GM18519 (cell line): ENCODE data around the gene SORL1.
A peak's percentile ranks its signal among the peaks of the same experiment; 100 is the strongest.

Source experiments
- ATAC-seq: cut with Tn5 transposase; IDR thresholded peaks from one replicate; pipeline ENCODE4 v1.9.1; 2021; ENCODE audit warnings: mild to moderate bottlenecking, moderate library complexity; ENCODE audit not compliant: unreplicated experiment, low FRiP score

The SORL1 gene

DNA sequence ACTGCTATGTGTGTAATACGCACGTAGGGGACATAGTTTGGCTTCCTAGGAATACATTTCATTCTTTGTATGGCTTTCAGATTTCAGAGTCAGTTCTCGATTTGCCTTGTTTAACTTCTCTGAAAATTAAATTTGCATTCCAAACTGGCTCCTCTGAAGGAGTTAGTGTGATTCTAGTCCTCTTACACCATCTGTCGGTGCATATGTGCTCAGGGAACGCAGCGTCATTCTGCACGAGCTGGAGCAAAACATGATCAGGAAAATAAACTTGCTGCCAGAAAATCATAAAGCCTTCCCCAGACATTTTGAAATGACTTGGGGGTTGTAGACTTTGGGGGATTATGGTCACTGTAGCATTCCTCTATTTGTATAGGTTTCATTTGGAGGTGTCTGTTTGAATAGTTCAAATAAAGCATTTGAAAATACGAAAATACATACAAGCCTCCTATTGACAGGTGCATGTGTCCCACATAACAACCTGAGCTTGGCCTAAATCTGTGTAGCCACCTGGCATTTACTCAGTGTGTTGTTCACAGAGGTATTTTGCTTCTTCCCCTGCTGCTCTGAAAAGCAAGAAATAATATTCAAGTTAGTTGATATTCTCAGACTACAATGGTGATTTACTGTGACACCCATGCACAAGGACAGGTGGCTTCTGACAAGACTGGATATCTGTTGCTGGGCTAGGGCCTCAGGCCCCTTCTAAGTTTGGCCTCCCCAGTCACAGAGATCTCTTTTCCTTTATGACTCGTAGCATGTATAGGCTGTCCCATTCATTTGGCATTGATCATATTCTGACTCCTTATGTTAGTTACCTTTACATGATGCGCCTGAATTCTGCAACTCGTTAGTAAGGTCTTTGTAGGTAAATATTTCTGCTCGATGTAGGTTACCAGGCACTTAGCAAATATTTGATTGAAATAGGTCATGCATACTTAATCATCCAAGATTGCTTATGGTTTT is 82.3 kb downstream of the SORL1 start:
- ATAC-seq: no peak

DNA sequence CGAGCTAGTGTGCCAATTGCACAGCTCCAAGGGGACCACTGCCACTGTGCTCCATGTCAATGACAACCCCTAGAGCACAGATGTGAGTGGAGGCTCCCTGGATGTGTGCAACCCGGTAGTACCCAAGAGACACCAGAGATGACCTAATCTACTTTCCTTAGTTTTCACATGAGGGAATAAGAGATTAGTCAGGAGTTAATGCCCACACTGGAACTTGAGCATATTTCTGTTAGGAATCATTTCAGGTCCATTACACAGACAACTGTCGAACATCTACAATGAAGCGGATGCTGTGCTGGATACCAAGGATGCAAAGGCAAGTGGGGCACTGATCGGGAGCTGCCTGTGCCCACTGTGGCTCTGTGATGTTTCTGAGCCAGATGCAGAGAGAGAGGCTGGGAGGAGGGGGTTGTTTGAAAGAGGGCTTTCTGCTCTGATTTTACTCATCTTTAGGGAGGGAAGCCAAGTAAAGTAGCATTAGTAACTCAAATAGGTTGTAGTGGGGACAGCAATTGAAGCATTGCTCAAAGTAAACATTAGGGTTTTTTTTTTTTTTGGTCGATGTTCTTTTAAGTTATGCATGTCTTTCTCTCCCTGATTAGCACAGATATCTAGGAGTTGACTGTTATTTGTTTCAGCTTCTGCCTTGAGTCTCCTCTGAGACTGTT is 83.1 kb downstream of the SORL1 start:
- no peak for ATAC-seq

DNA sequence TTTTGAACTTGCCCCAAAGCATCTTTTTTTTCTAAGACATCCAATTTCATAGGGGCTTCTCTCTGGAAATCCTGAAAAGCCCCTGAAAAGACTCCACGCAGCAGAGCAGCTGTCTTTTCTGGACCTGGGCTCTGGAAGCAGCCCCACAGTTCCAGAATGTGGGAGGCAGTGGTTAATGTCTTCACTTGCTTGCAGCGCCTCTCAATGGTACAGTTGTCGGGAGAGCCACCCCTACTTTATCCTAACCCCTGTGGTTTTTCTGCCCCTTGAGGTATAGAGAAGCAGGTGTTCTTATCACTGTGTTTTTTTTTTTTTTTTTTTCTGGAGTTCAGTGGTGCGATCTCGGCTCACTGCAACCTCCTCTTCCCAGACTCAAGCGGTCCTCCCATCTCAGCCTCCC is 84.0 kb downstream of the SORL1 start:
- no peak for ATAC-seq

DNA sequence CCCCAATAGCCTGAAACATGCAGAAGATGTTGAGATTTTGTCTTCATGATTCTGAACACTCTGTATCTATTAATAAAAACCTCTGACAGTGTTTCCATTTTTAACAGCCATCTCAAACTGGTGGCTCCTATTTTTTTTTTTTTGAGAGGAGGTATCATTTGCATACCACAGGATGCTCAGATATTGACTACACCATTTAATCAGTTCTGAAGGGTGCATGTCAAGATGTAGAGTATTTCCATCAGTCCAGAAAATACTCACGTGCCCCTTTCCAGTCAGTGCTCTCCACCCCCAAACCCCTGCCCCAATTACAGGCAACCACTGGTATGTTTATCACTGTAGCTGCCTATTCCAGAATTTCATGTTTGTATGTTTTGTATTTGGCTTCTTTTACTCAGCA is 85.9 kb downstream of the SORL1 start:
- ATAC-seq: peak; percentile 63

DNA sequence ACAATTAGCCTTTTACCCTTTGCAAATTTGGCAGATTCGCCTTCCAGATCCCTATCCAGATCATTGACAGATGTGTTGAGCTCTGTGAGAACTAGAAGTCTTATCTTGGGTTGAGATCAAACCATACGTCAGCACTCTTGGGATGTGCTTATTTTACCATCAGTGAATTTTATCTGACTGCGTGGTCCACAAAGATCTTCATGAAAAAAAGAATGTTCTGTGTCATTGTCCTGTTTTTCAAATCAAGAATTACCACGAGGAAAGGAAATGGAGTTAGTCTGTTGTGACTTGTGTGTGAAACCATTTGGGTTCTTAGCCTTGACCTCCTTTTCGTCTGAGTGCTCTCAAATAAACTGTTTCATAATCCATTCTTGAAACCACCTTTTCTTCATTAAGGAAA is 86.9 kb downstream of the SORL1 start:
- no peak for ATAC-seq

DNA sequence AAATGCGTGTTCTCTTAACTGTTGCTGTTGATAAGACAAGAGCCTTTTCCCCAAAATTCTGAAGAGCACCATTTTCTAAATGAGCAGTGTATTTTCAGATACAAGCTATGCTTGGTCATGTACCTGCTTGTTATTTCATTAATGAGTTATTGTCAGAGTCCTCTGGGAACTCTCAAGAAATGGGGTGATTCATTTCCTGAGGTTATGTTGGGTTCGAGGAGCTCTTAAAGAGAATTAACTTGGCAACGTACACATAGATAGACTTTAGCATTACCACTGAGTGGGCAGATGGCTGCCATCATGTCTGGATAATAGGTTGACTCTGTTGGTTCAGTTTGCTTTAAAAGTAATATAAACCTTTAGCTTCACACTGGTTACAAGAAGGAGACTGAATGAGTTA is 88.5 kb downstream of the SORL1 start:
- ATAC-seq: no peak

DNA sequence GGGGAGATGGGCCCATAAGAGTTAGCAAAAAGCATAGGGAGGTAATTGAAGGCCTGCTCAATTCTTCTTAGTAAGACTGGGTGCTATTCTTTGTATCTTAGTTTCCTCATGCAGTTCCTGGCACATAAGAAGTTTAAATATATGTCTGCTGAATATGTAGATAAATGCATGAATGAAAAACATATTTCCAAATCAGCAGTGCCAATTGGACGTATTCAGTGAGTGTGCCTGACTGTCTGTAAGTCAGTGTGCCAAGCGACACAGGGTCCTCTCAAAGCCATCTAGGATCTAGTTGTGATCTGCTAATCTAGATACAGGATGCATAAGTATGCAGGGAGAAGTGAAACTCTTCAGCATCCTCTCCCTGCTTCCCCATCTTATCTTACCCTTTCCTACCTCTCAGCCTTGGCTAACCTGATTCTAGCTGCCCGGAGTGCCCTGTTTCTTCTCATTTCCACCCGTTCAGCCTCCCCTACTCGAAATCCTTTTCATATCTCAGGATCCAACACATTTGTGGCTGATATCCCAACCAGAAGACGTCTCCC is 91.8 kb downstream of the SORL1 start:
- ATAC-seq: no peak

DNA sequence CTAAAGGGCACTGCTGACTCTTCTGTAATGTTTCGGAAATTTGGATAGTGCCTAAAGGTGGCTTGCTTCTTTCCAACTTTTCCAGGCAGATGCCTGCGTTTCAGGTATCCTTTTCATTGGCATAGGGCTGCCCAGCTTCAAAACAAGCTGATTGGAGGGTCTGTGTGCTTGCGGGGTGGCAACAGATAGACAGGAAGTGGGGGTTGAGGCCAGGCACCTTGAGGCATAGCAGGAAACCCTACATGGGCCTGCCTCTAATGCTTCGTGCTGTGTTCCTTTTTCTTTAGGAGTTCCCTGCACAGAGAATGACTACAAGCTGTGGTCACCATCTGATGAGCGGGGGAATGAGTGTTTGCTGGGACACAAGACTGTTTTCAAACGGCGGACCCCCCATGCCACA is 92.8 kb downstream of the SORL1 start:
- ATAC-seq: no peak

DNA sequence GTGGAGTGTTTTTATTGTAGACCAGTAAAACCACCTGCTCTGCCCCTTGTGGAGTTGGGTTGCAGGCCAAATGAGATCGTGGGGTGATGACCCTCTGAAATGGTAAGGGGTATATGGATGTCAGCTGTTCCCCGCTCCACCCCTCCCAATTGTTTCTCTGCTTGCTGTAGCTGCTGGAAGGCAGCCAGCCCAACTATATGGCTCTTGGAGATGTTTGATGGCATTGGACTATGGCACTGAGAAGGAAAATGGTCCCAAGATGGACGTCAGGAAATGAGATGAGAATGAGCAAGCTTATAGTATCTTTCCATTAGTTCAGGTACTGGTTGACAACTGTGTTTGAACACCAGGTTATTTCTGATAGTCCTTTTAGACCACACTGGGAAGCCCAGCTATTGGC is 95.5 kb downstream of the SORL1 start:
- no peak for ATAC-seq

DNA sequence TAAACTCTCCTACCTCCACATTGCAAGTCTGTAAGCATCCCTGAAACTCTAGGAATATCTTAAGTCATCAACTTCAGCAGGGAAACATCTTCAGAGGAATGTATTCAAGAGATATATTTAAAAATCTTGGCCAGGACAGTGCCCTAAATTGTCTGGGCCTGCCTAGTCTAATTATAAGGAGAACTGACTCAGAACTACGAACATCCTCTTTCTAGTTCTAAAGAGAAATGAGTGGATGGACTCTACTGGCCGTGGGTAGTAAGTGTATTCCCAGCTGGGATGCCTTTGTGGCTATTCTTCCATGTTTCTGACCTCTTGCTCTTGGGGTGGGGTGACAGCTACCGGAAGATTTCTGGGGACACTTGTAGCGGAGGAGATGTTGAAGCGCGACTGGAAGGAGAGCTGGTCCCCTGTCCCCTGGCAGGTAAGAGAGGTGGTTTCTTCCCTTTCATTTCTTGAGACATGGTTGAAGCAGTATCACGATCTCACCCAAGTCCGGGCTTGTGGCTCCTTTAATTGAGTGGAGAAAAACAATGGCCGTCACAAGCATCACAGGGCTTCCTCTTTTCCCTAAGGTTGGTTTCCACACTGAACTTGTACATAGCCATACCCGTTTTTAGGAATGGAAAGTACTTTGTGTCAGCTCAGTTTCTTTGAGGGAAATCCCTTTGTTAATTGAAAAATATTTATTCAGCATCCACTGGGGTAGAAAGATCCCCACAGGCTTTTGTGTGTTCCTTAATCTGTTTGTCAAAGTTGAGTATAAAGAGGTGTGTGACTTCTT is 98.3 kb downstream of the SORL1 start:
- ATAC-seq: no peak

DNA sequence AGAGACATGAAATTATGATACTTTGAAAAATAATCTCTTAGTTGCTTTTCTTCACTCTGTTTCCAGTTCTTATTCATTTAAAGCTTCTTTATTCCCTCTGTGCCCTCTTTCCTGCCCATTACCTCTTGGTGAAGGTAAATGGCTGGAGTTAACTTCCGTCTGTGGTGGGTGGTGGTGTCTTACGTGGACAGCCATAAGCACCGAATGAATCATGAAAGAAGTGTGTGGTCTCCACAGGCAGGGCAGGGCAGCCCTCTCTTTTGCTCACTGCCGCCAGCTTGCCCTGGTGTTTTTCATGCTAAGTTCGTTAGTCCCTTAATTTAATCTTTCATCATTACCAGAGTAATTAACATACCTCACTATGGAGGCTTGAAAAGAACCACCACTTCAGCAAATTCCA is 99.3 kb downstream of the SORL1 start:
- no peak for ATAC-seq

DNA sequence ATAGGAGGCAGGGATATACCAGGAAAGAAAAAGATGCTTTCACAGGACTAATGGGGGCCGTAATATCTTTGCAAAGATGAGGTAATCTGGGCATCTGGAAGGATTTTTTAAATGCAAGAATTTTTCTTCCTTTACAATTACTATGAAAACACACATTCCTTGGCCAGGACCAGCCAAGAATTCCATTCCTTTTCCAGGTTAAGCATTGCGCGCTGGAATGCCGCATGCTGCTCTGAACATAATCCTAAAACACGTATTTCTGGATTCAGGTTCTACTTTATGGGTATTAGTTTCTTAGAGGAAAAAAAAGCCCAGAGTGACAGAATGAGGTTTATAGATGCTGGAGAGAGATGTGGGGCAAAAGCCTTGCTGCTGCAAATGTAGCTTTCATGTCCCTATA is 100.0 kb downstream of the SORL1 start:
- ATAC-seq: no peak

DNA sequence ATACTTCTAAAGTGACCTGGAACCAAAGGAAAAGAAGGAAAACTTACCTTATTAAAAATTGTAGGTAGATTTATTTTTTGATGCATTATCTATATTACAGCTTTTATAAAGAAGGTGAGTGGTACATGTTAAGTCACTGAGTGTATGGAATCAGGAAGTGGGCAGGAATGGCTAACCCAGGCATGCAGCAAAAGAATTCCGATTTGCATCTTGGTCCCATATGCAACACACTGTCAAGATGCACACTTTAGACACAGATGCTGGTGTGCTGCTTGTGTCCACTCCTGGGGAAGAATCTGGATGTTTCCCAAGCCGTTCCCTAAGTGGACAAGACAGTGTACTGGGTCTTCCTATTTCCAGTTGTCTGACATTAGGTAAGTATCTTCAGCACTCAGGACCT is 100.5 kb downstream of the SORL1 start:
- ATAC-seq: no peak

DNA sequence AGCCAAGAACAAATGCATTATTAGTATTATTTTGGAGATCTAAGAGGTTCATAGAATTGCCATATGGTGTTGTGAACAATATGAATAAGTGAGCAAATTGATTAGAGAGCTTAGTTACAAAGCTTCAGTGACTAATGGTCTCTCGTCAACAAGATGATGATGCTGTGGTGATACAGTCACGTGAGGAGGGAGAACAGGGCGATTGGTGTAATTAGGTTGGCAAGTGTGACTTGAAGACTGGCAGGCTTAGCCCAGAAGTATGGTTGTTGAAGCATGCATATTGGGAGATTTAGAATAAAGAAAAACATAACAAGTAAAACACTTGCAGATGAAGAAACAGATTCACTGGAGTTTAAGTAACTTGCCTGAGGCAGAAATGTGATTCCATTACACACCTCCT is 101.3 kb downstream of the SORL1 start:
- ATAC-seq: no peak

DNA sequence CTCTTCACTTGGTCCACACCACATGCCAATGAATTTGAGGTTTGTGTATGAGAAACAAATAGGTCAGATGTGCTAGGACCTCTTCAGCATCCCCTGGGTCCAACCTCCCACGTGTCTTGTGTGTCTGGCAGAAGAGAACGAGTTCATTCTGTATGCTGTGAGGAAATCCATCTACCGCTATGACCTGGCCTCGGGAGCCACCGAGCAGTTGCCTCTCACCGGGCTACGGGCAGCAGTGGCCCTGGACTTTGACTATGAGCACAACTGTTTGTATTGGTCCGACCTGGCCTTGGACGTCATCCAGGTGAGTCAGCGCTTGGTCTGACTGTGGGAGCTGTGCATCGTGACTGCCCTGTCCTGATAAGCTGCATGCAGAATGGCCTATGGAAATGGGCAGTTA is 101.7 kb downstream of the SORL1 start:
- no peak for ATAC-seq

DNA sequence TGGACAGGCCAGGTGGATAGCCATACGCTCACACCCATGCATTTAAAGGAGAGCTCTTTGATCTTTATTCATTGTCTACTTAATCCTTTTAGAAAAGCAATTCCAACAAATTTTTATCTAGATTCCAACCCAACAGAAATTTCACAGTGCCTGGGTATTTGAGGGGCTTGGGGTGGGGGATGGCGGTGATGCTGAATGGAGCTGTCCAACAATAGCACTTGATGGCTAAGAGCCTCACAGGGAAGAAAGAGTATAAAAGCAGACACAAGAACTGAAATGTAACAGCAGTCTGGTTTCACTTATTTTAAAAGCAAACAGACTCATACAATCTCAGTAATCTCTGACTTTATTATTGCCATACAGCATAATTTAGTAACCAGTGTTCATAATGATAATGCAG is 102.4 kb downstream of the SORL1 start:
- ATAC-seq: no peak

DNA sequence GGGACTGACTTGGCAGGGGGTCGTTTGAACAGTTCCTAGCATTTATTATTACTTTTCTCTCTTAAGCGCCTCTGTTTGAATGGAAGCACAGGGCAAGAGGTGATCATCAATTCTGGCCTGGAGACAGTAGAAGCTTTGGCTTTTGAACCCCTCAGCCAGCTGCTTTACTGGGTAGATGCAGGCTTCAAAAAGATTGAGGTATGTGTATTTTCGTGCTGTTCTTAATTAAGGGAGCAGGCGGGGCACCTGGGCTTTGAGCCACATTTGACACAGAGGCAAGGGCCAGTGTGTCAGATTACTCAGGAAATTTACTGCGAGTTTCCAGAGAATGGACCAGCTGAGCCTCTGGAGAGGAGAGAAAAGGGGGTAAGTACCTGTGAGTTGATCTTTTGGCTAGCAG is 103.0 kb downstream of the SORL1 start:
- no peak for ATAC-seq

DNA sequence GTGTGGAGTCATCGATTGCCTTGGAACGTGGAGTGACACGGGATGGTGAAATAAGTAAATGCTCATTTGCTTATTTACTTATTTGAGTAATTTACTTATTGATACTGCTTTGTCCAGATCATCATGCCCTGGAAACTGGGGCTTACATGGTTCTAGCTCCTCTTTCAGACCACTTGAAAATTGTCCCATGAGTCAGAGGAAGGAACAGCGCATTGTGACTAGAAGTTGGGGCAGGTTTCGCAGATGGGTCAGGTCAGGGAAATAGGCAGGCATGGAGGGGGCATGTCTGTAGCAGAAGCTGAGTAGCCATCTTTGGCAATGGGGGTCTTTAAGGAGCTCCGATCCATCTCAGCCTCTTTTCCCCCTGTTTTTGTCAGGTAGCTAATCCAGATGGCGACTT is 104.8 kb downstream of the SORL1 start:
- ATAC-seq: no peak

DNA sequence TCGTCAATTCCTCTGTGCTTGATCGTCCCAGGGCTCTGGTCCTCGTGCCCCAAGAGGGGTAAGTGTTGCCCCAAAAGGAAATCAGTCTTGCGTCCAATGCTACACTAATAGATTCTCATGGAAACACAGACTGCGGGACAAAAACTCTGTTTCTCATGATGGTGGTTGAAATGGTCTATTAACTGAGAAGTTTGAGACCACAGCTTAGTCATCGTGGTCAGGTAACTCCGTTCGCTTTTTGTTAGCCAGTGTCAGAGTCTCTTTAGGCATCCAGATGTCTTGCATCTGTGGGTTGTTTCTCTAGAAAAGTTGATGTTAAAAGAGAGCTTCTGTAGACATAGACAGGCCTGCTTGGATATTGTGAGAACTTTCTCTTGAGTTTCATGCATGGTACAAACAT is 105.2 kb downstream of the SORL1 start:
- ATAC-seq: peak; percentile 86

DNA sequence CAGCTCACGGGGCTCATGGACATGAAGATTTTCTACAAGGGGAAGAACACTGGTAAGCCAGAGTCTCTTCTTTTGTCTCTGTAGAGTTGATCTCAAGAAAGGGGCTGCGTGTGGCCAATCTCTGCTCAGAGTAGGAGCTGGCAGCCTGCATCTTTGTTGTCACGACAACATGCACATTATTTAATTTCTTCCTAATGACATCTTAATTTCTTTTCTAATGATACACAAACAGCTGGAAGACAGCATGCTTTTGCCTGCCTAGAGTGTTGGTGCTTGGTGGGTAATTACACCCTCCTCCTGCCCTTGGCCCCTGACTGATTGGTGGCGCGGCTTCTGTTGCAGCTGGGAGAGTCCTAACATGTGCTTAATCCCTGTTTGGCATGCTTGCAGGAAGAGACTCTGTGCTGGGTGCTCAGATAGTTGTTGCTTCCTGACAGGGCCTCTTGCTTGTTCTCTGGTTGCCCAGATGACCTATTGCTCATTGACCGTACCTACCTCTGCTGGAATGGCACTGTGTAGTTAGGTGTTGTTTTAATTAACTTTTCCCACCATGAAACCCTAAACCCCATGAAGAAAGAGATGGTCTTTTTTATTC is 107.6 kb downstream of the SORL1 start:
- ATAC-seq: no peak

DNA sequence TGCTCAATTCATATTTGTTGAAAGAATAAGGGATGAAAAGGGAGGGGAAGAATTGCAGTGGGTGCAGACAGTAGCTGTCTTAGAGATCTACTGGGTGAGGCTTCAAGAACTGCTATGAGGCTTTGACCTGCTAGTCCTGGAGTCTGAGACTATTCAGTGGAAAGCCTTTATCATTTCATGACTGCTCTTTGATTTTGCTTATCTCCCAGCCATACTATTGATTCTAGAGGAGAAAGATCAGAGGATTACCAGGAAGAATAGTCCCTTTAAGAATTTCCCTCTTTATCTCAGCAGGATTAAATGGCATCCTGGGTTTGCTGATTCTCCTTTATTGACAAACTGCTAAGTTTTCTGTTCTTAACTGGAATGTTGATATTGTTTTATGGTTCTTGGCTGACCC is 108.1 kb downstream of the SORL1 start:
- no peak for ATAC-seq
